SK-N-SH treated with all-trans-retinoic acid at 6 μM for 48 hours (cell line): ENCODE results near the gene RHBDD1.

Experiments
- ATAC-seq: fragments of 200-7000 bp; cut with Tn5 transposase; 3 replicates; pipeline ENCODE4 v1.9.1; 2020; ENCODE audit warnings: mild to moderate bottlenecking, moderate library complexity
- ARNTL ChIP-seq: fragments of 450-650 bp; formaldehyde crosslinking; IDR thresholded peaks from 2 replicates; pipeline ENCODE4 v1.5.0; 2020; ENCODE audit warnings: low read depth, mild to moderate bottlenecking, moderate library complexity, borderline replicate concordance
- BACH2 ChIP-seq: fragments of 250-450 bp; sonication (Bioruptor Pico); IDR thresholded peaks from 2 replicates; pipeline ENCODE4 v1.9.0; 2021; ENCODE audit warnings: mild to moderate bottlenecking, borderline replicate concordance
- ESRRG ChIP-seq: fragments of 250-450 bp; sonication (Bioruptor Pico); IDR thresholded peaks from 2 replicates; pipeline ENCODE4 v1.6.1; 2021; ENCODE audit warnings: mild to moderate bottlenecking
- GLIS3 ChIP-seq: fragments of 250-450 bp; sonication (Bioruptor Pico); IDR thresholded peaks from 2 replicates; pipeline ENCODE4 v1.5.0; 2020; ENCODE audit warnings: mild to moderate bottlenecking, moderate library complexity
- OSR1 ChIP-seq: fragments of 250-450 bp; sonication (Bioruptor Pico); IDR thresholded peaks from 2 replicates; pipeline ENCODE4 v1.8.0; 2022; ENCODE audit warnings: moderate library complexity, mild to moderate bottlenecking, inconsistent platforms
- PPARA ChIP-seq: fragments of 250-450 bp; sonication (Bioruptor Pico); IDR thresholded peaks from 2 replicates; pipeline ENCODE4 v1.5.0; 2020; ENCODE audit warnings: mild to moderate bottlenecking, borderline replicate concordance
- RARB ChIP-seq: fragments of 250-450 bp; sonication (Bioruptor Pico); IDR thresholded peaks from 2 replicates; pipeline ENCODE4 v1.8.0; 2021; ENCODE audit warnings: mild to moderate bottlenecking, moderate library complexity
- TCF4 ChIP-seq: fragments of 250-450 bp; sonication (Bioruptor Pico); IDR thresholded peaks from 2 replicates; pipeline ENCODE4 v1.8.0; 2021; ENCODE audit warnings: mild to moderate bottlenecking, moderate library complexity, borderline replicate concordance
- TOX ChIP-seq: fragments of 250-450 bp; sonication (Bioruptor Pico); IDR thresholded peaks from 2 replicates; pipeline ENCODE4 v1.8.0; 2021; ENCODE audit warnings: mild to moderate bottlenecking, moderate library complexity, borderline replicate concordance
- ZFP30 ChIP-seq: fragments of 450-650 bp; formaldehyde crosslinking; IDR thresholded peaks from 2 replicates; pipeline ENCODE4 v1.5.0; 2022; ENCODE audit warnings: mild to moderate bottlenecking, moderate library complexity
- ZNF565 ChIP-seq: fragments of 450-650 bp; formaldehyde crosslinking; conservative IDR thresholded peaks from 2 replicates; pipeline ENCODE4 v1.5.0; 2020; ENCODE audit warnings: low read depth, mild to moderate bottlenecking, moderate library complexity
- ZNF70 ChIP-seq: fragments of 450-650 bp; formaldehyde crosslinking; IDR thresholded peaks from 2 replicates; pipeline ENCODE4 v1.5.0; 2020; ENCODE audit warnings: mild to moderate bottlenecking, moderate library complexity
- ZNF8 ChIP-seq: fragments of 450-650 bp; formaldehyde crosslinking; IDR thresholded peaks from 2 replicates; pipeline ENCODE4 v1.5.0; 2020; ENCODE audit warnings: mild to moderate bottlenecking, moderate library complexity
- TF ChIP-seq, protein P1 (sequence below): fragments of 250-450 bp; sonication (Bioruptor Pico); IDR thresholded peaks from 2 replicates; pipeline ENCODE4 v1.5.0; 2020; ENCODE audit warnings: mild to moderate bottlenecking, moderate library complexity
- TF ChIP-seq, protein P2 (sequence below): fragments of 250-450 bp; sonication (Bioruptor Pico); IDR thresholded peaks from 2 replicates; pipeline ENCODE4 v1.5.1; 2020; ENCODE audit warnings: low read depth, mild to moderate bottlenecking, moderate library complexity
- TF ChIP-seq, protein P3 (sequence below): fragments of 250-450 bp; sonication (Bioruptor Pico); IDR thresholded peaks from 2 replicates; pipeline ENCODE4 v1.8.0; 2020; ENCODE audit warnings: mild to moderate bottlenecking, moderate library complexity, borderline replicate concordance
- TF ChIP-seq, protein P4 (sequence below): fragments of 250-450 bp; sonication (Bioruptor Pico); IDR thresholded peaks from 2 replicates; pipeline ENCODE4 v1.5.1; 2021; ENCODE audit warnings: mild to moderate bottlenecking, moderate library complexity
- TF ChIP-seq, protein P5 (sequence below): fragments of 250-450 bp; sonication (Bioruptor Pico); IDR thresholded peaks from 2 replicates; pipeline ENCODE4 v1.8.0; 2021; ENCODE audit warnings: low read depth, mild to moderate bottlenecking, moderate library complexity, borderline replicate concordance

The RHBDD1 gene

DNA sequence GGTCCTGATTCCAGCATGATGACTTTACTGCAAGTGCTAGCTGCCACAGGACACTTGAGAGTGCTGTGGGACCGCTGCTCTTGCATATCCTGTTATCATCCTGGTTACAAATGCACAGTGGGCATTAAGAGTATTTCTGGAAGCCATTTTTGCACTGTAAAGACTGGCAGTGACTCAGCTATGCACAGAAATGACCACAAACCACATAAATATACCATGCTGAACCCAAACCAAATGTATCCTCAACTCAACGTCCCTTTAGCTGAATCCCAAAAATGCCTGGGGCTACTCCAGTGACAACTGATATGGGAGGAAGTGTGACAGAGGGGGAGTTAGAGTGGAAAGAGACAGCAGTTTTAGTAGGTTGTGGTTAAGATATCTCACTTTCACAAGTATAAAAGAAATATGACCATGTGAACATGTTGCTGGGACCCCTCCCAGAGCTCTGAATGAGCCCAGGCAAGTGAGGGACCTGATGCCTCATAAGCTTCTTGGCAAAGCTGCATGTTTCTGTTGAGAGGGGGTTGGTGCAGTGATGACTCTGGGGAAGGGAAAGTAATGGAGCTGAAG is 37.3 kb downstream of the RHBDD1 start:
- no peak for TF ChIP-seq PPARA (CRISPR knock-in tag)
- TF ChIP-seq, protein P1, sequence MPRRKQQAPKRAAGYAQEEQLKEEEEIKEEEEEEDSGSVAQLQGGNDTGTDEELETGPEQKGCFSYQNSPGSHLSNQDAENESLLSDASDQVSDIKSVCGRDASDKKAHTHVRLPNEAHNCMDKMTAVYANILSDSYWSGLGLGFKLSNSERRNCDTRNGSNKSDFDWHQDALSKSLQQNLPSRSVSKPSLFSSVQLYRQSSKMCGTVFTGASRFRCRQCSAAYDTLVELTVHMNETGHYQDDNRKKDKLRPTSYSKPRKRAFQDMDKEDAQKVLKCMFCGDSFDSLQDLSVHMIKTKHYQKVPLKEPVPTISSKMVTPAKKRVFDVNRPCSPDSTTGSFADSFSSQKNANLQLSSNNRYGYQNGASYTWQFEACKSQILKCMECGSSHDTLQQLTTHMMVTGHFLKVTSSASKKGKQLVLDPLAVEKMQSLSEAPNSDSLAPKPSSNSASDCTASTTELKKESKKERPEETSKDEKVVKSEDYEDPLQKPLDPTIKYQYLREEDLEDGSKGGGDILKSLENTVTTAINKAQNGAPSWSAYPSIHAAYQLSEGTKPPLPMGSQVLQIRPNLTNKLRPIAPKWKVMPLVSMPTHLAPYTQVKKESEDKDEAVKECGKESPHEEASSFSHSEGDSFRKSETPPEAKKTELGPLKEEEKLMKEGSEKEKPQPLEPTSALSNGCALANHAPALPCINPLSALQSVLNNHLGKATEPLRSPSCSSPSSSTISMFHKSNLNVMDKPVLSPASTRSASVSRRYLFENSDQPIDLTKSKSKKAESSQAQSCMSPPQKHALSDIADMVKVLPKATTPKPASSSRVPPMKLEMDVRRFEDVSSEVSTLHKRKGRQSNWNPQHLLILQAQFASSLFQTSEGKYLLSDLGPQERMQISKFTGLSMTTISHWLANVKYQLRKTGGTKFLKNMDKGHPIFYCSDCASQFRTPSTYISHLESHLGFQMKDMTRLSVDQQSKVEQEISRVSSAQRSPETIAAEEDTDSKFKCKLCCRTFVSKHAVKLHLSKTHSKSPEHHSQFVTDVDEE (CRISPR knock-in tag) = no peak
- TF ChIP-seq, protein P2, sequence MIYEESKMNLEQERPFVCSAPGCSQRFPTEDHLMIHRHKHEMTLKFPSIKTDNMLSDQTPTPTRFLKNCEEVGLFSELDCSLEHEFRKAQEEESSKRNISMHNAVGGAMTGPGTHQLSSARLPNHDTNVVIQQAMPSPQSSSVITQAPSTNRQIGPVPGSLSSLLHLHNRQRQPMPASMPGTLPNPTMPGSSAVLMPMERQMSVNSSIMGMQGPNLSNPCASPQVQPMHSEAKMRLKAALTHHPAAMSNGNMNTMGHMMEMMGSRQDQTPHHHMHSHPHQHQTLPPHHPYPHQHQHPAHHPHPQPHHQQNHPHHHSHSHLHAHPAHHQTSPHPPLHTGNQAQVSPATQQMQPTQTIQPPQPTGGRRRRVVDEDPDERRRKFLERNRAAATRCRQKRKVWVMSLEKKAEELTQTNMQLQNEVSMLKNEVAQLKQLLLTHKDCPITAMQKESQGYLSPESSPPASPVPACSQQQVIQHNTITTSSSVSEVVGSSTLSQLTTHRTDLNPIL (CRISPR knock-in tag) = no peak
- TF ChIP-seq, protein P3, sequence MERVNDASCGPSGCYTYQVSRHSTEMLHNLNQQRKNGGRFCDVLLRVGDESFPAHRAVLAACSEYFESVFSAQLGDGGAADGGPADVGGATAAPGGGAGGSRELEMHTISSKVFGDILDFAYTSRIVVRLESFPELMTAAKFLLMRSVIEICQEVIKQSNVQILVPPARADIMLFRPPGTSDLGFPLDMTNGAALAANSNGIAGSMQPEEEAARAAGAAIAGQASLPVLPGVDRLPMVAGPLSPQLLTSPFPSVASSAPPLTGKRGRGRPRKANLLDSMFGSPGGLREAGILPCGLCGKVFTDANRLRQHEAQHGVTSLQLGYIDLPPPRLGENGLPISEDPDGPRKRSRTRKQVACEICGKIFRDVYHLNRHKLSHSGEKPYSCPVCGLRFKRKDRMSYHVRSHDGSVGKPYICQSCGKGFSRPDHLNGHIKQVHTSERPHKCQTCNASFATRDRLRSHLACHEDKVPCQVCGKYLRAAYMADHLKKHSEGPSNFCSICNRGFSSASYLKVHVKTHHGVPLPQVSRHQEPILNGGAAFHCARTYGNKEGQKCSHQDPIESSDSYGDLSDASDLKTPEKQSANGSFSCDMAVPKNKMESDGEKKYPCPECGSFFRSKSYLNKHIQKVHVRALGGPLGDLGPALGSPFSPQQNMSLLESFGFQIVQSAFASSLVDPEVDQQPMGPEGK (CRISPR knock-in tag) = no peak
- TF ChIP-seq ARNTL (CRISPR knock-in tag) = no peak
- no peak for TF ChIP-seq ZFP30 (CRISPR knock-in tag)
- no peak for TF ChIP-seq ZNF8 (CRISPR knock-in tag)
- TF ChIP-seq ZNF565 (CRISPR knock-in tag) = no peak
- no peak for TF ChIP-seq ESRRG (CRISPR knock-in tag)
- TF ChIP-seq GLIS3 (CRISPR knock-in tag) = no peak
- TF ChIP-seq RARB = no peak
- TF ChIP-seq, all 23 proteins: peak for 0
- no peak for ATAC-seq

DNA sequence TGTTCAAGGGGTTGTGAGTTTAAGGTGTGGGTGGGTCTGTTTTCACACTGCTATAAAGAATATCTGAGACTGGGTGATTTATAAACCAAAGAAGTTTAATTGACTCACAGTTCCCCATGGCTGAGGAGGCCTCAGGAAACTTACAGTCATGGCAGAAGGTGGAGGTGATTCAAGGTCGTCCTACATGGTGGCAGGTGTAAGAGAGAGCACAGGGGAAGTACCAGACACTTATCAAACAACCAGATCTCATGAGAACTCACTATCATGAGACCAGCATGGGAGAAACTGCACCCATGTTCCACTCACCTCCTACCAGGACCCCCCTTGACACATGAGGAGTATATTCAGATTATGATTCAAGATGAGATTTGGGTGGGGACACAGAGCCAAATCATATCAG is 38.0 kb downstream of the RHBDD1 start:
- ATAC-seq = no peak

DNA sequence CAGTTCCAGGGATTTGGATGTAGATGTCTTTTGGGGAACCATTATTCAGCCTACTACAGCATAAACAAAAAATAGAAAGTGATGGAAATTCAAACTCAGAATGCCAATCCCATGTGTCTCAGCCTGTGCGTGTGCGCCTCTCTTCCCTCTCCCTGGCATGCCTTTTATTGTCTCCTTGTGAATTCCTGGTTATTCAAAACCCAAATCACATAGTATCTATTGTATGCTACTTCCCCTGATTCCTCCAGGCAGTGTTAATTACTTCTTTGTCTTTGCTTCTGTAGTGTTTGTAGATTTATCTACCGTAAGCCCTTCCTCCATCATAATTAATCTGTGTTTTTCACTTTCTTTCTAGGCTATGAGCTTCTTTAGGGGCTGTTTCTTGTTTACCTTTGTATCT is 38.9 kb downstream of the RHBDD1 start:
- no peak for ATAC-seq
- TF ChIP-seq, protein P1 (CRISPR knock-in tag) = no peak
- TF ChIP-seq GLIS3 (CRISPR knock-in tag) = no peak
- TF ChIP-seq, protein P4, sequence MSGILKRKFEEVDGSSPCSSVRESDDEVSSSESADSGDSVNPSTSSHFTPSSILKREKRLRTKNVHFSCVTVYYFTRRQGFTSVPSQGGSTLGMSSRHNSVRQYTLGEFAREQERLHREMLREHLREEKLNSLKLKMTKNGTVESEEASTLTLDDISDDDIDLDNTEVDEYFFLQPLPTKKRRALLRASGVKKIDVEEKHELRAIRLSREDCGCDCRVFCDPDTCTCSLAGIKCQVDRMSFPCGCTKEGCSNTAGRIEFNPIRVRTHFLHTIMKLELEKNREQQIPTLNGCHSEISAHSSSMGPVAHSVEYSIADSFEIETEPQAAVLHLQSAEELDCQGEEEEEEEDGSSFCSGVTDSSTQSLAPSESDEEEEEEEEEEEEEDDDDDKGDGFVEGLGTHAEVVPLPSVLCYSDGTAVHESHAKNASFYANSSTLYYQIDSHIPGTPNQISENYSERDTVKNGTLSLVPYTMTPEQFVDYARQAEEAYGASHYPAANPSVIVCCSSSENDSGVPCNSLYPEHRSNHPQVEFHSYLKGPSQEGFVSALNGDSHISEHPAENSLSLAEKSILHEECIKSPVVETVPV (CRISPR knock-in tag) = no peak
- TF ChIP-seq, protein P3 (CRISPR knock-in tag) = no peak
- TF ChIP-seq, protein P5, sequence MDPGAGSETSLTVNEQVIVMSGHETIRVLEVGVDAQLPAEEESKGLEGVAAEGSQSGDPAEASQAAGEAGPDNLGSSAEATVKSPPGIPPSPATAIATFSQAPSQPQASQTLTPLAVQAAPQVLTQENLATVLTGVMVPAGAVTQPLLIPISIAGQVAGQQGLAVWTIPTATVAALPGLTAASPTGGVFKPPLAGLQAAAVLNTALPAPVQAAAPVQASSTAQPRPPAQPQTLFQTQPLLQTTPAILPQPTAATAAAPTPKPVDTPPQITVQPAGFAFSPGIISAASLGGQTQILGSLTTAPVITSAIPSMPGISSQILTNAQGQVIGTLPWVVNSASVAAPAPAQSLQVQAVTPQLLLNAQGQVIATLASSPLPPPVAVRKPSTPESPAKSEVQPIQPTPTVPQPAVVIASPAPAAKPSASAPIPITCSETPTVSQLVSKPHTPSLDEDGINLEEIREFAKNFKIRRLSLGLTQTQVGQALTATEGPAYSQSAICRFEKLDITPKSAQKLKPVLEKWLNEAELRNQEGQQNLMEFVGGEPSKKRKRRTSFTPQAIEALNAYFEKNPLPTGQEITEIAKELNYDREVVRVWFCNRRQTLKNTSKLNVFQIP (CRISPR knock-in tag) = no peak
- no peak for TF ChIP-seq PPARA (CRISPR knock-in tag)

More for the DNA sequence above, 38.0 kb downstream of the RHBDD1 start:
- TF ChIP-seq ARNTL (CRISPR knock-in tag) (no peak), ZNF565 (CRISPR knock-in tag) (no peak), OSR1 (CRISPR knock-in tag) (no peak), GLIS3 (CRISPR knock-in tag) (no peak), ZNF70 (CRISPR knock-in tag) (no peak), TOX (CRISPR knock-in tag) (no peak), ZNF8 (CRISPR knock-in tag) (no peak), TCF4 (no peak), BACH2 (CRISPR knock-in tag) (no peak)
- TF ChIP-seq, protein P3 (CRISPR knock-in tag) = no peak
- TF ChIP-seq, protein P2 (CRISPR knock-in tag) = no peak
- TF ChIP-seq, all 23 proteins: peak for 0
